Kidney epithelial cell (primary cell): Measurements from ENCODE around the gene SEPTIN11. TPM values are rescaled to one million over a fixed set of nuclear protein-coding genes. Genes with fewer than 3 reads are reported as not detected.

Experiments
- DNase-seq: peaks from one replicate; pipeline ENCODE4 v3.0.0-alpha.2; 2010; ENCODE audit warnings: low read depth
- H3K27me3 ChIP-seq: 2 replicates; pipeline ENCODE4 v1.6.0; 2011; ENCODE audit warnings: low read length; ENCODE audit not compliant: control insufficient read depth, insufficient read depth
- H3K36me3 ChIP-seq: 2 replicates; pipeline ENCODE4 v1.5.1; 2011; ENCODE audit warnings: low read length; ENCODE audit not compliant: control insufficient read depth, insufficient read depth
- H3K4me3 ChIP-seq: 2 replicates; pipeline ENCODE4 v1.5.1; 2011; ENCODE audit warnings: low read depth, mild to moderate bottlenecking, control low read depth, low read length
- CTCF ChIP-seq: IDR thresholded peaks from 2 replicates; pipeline ENCODE4 v1.5.1; 2011; ENCODE audit warnings: mild to moderate bottlenecking, moderate library complexity, low read length, control low read depth, inconsistent platforms; ENCODE audit not compliant: insufficient read depth, poor library complexity, severe bottlenecking
- total RNA-seq: library from RNA; depleted of rRNA; stranded (reverse); fragments of >200 nt; gene quantifications from 2 replicates; pipeline ENCODE4 v1.2.3, GENCODE V29; 2015

SEPTIN11 gene
- total RNA-seq, 1 donor from 2014 or later: 135 TPM

DNA sequence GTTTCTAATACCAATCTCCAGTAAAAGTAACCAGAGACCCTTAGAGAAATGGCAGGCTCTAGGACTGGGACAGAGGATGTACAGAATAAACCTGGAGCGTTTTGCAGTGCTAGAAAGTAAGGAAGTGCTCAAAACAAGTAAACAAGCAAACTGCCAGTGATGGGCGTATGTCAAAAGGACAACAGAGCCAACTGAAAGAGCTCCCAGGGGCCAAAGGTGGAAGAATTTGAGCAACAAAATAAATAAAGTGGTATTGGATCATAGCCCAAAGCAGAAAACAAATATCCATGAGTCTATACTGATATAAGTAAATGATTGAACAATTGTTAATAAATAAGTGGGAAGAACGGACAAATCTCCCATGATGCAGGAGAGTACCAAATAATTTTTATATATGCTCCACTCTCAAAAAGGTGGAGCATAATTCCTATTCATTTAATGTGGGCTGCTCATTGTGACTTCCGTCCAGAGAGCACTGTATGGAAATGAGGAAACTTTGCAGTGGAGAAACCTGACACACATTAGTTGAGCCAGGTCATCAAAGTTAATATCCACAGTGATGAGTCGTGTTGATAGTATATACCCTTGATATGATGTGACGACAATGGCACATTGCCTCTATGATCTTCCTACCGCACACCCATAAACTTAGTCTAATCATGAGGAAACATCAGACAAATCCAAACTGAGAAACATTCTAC lies 17.8 kb upstream of the SEPTIN11 start:
- no peak for DNase-seq
- no peak for TF ChIP-seq CTCF
- H3K27me3 ChIP-seq: no peaks in the 10 kb centered on the region
- no peaks in the 10 kb centered on the region for H3K36me3 ChIP-seq
- no peak overlapping the region for H3K4me3 ChIP-seq

DNA sequence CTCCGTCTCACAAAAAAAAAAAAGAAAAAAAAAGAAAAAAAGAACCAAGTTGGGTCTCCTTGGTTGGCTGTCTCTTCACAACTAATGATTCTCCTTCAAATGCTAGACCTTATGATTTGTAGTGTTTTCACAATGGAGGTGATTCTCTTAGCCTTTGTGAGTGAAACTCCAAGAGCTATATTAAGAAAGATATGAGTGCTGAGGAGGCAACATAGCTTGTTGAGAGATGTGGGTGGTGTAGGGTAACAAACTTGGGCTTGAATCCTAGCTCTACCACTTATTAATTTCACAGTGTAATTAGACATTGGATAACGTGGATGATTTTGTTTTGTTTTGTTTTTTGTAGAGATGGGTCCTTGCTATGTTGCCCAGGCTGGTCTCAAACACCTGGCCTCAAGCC lies 10.4 kb upstream of the SEPTIN11 start:
- Histone ChIP-seq H3K36me3 (no peaks in the 10 kb centered on the region), H3K4me3 (no peak overlapping the region), H3K27me3 (no peaks in the 10 kb centered on the region)
- no peak for DNase-seq
- TF ChIP-seq CTCF: no peak

GRCh38 chr4:76943129-76943620 lies 6.4 kb upstream of the SEPTIN11 start:
- no peak for TF ChIP-seq CTCF
- H3K27me3 ChIP-seq: no peaks in the 10 kb centered on the region
- H3K36me3 ChIP-seq: no peaks in the 10 kb centered on the region
- no peak overlapping the region for H3K4me3 ChIP-seq
- DNase-seq: no peak

GRCh38 chr4:76943790-76944189 lies 5.8 kb upstream of the SEPTIN11 start:
- Histone ChIP-seq H3K4me3 (no peak overlapping the region), H3K36me3 (no peaks in the 10 kb centered on the region), H3K27me3 (no peaks in the 10 kb centered on the region)
- DNase-seq: no peak
- TF ChIP-seq CTCF: no peak

- no peak overlapping the region for H3K4me3 ChIP-seq
- TF ChIP-seq CTCF: no peak
- no peaks in the 10 kb centered on the region for H3K36me3 ChIP-seq
- no peaks in the 10 kb centered on the region for H3K27me3 ChIP-seq
- no peak for DNase-seq
These were observed 2.2 kb upstream of the SEPTIN11 start for GRCh38 chr4:76947369-76947768.
